ENCODE measurements around the gene STK11IP.

STK11IP gene

GRCh38 chr2:219631406-219631891 lies 33.8 kb downstream of the STK11IP start:
- no peak overlapping the region for H3K27ac ChIP-seq
- no peak for TF ChIP-seq CTCF (conservative IDR thresholded peaks at IDR 0.05; ENCODE audit: low read depth)
- CTCF ChIA-PET = no interaction called here
- no peak for DNase-seq (ENCODE audit: low spot score)
- POLR2A ChIA-PET (ENCODE audit: low non-redundant PET) = no interaction called here

- no peak for TF ChIP-seq CTCF (conservative IDR thresholded peaks at IDR 0.05; ENCODE audit: low read depth)
- DNase-seq (ENCODE audit: low spot score) = no peak
- H3K27ac ChIP-seq = no peak overlapping the region
- ChIA-PET CTCF (no interaction called here), POLR2A (ENCODE audit: low non-redundant PET) (no interaction called here)
Observed at GRCh38 chr2:219631904-219632759, 34.5 kb downstream of the STK11IP start.

- POLR2A ChIA-PET (ENCODE audit: low non-redundant PET) = no interaction called here
- no peak overlapping the region for H3K27ac ChIP-seq
- CTCF ChIA-PET = no interaction called here
- no peak for TF ChIP-seq CTCF (conservative IDR thresholded peaks at IDR 0.05; ENCODE audit: low read depth)
- no peak for DNase-seq (ENCODE audit: low spot score)
Observed at GRCh38 chr2:219632760-219633105, 35.1 kb downstream of the STK11IP start.

- POLR2A ChIA-PET (ENCODE audit: low non-redundant PET) = no interaction called here
- TF ChIP-seq CTCF (conservative IDR thresholded peaks at IDR 0.05; ENCODE audit: low read depth) = no peak
- H3K27ac ChIP-seq = no peak overlapping the region
- CTCF ChIA-PET = interaction anchor here (0.6 kb wide), 2 partner anchors 17 to 537 kb away, joined by 3 to 4 read pairs; no protein-coding TSS in a partner anchor
- no peak for DNase-seq (ENCODE audit: low spot score)
Observed at GRCh38 chr2:219633276-219634065, 35.8 kb downstream of the STK11IP start.

GRCh38 chr2:219634171-219634940 lies 36.7 kb downstream of the STK11IP start:
- DNase-seq (ENCODE audit: low spot score) = no peak
- CTCF ChIA-PET = no interaction called here
- POLR2A ChIA-PET (ENCODE audit: low non-redundant PET) = interaction anchor here (0.8 kb wide), 1 partner anchor 10 kb away, joined by 3 read pairs; no protein-coding TSS in a partner anchor
- H3K27ac ChIP-seq = no peak overlapping the region
- no peak for TF ChIP-seq CTCF (conservative IDR thresholded peaks at IDR 0.05; ENCODE audit: low read depth)
